ENCODE data around the gene STRIT1. TPM values are rescaled to one million over a fixed set of nuclear protein-coding genes. Genes with fewer than 3 reads are reported as not detected.

Gene STRIT1
- polyA plus RNA-seq (ENCODE audit: insufficient read length in 3 of 3): 1 to 10 TPM; 1.9 TPM

GRCh38 chr3:155293516-155293915 is at the start of gene STRIT1:
Gene STRIT1 (minus strand): TSS chr3:155293683.
- no peak for DNase-seq (ENCODE audit: low read depth in 3 of 3, low spot score in 2 of 3)

GRCh38 chr3:155342344-155342743 is 48.9 kb upstream of the STRIT1 start:
- no peak for DNase-seq (ENCODE audit: low read depth in 3 of 3, low spot score in 2 of 3)

DNA sequence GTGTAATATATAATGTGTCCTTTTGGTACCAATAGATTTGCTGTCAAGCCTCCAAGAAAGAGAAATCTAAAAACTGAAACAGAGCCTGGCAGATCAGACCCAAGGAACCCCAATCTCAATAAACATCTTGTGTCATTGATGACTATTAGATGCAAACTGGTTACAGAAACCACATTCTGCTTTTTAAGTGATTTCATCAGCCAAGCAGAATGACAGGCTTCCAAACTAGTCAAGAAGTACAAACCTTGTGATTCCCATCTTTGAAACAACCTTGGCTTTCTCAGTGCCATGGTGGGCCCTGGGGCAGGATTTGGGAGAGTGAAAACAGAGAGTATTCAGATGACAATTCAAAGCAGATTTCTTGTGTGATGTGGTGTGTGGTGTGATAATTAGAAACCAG is 45.6 kb upstream of the STRIT1 start:
- no peak for DNase-seq (ENCODE audit: low read depth in 3 of 3, low spot score in 2 of 3)

- no peak for DNase-seq (ENCODE audit: low read depth in 3 of 3, low spot score in 2 of 3)
Measured at GRCh38 chr3:155335724-155336354, 42.4 kb upstream of the STRIT1 start.

GRCh38 chr3:155334914-155335723 is 41.6 kb upstream of the STRIT1 start:
- DNase-seq (ENCODE audit: low read depth in 3 of 3, low spot score in 2 of 3): no peak

GRCh38 chr3:155334215-155334913 is 40.9 kb upstream of the STRIT1 start:
- no peak for DNase-seq (ENCODE audit: low read depth in 3 of 3, low spot score in 2 of 3)

GRCh38 chr3:155332716-155333115 is 39.2 kb upstream of the STRIT1 start:
- DNase-seq (ENCODE audit: low read depth in 3 of 3, low spot score in 2 of 3): no peak

- no peak for DNase-seq (ENCODE audit: low read depth in 3 of 3, low spot score in 2 of 3)
Measured at GRCh38 chr3:155331078-155331477, 37.6 kb upstream of the STRIT1 start.

- DNase-seq (ENCODE audit: low read depth in 3 of 3, low spot score in 2 of 3): no peak
Measured at GRCh38 chr3:155330370-155330769, 36.9 kb upstream of the STRIT1 start.

DNA sequence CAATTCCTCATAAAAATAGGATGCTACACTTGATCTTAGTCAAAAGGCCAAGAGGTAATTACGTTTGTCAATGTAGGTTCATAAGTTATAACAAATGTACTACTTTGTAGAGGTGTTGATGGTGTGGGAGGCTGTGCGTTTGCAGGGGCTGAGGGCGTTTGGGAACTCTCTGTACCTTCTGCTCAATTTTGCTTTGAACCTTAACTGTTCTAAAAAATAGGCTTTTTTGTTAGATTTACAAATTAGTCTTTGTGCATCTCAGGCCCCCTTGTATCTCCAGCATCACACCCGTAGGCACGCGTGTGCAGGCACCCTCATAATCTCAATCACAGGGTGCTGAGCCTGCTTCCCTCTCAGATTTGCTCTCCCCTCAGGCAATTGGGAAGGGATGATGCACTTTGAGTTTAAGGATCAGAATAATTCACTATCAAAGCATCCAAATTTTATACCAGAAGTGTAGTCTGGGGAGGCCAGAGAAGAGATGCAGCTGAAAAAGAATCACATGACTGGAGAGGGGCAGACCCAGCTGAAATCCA is 36.1 kb upstream of the STRIT1 start:
- no peak for DNase-seq (ENCODE audit: low read depth in 3 of 3, low spot score in 2 of 3)

- DNase-seq (ENCODE audit: low read depth in 3 of 3, low spot score in 2 of 3): no peak
Measured at GRCh38 chr3:155327871-155328270, 34.4 kb upstream of the STRIT1 start.

DNA sequence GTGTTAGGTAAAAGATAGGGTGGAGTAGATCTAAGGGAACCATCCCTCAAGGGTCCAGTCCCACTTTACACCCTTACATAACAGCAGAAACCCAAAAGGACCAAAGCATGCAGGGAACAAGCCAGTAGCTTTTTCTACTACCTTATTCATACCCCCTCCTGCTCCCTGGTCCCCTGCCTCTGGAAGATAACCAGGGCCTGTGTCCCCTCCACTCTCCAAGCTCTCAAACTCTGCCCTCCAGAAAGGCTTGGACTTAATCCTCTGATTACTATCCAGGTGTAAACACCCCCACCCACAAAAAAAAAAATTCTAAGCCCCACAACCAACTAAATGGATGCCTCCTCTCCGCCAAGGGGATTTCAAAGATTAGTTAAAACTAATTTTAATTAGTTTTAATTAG is 33.9 kb upstream of the STRIT1 start:
- no peak for DNase-seq (ENCODE audit: low read depth in 3 of 3, low spot score in 2 of 3)

GRCh38 chr3:155326901-155327300 is 33.4 kb upstream of the STRIT1 start:
- no peak for DNase-seq (ENCODE audit: low read depth in 3 of 3, low spot score in 2 of 3)

- DNase-seq (ENCODE audit: low read depth in 3 of 3, low spot score in 2 of 3): no peak
Measured at GRCh38 chr3:155326244-155326643, 32.8 kb upstream of the STRIT1 start.

DNA sequence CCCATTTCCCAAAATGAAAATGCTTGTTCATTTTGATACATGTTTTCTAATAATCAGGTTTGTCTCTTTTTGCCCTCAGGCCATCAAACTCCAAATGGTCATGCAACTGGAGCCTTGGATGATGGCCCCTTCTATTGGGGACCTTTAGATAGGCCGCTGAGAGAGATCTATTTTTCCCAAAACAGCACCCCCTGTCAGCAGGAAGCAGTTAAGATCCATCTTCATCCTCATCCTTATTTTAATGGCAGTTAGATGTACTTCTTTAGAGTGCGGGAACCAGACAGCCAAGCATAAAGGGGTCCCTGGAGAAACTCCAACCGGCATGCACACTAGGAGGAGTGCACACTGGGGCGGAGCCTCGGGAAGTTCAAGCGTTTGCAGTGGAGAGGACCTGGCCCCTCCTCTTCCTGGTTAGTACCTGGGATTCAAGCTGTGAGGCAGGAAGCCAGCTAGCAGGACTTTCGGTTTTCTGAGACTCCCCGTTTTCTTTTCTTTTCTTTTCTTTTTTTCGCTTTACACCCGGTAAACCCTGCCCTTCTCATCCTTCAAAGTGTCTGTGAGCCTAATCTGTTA is 31.9 kb upstream of the STRIT1 start:
- DNase-seq (ENCODE audit: low read depth in 3 of 3, low spot score in 2 of 3): no peak

GRCh38 chr3:155323063-155323666 is 29.7 kb upstream of the STRIT1 start:
- DNase-seq (ENCODE audit: low read depth in 3 of 3, low spot score in 2 of 3): peak; percentile 31 to 55 (median 54)

DNA sequence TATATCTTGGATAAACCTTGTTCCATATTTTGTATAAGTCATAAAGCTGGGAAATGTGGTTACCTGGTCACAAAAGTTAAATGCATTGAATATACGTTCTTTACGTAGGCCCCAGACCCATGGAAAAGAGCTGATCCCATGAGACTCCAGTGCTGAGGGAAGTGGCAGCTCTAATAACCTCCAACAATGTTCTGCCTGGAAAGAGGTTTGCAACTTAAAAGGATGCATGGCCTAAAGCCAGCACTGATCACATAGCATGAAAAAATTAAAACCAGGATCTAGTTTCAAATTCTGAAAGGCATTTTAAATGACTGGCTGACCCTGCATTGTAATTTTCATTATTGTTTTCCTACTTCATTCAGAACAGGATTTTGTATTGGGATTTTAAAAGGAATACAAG is 27.9 kb upstream of the STRIT1 start:
- DNase-seq (ENCODE audit: low read depth in 3 of 3, low spot score in 2 of 3): no peak

- no peak for DNase-seq (ENCODE audit: low read depth in 3 of 3, low spot score in 2 of 3)
Measured at GRCh38 chr3:155320934-155321333, 27.5 kb upstream of the STRIT1 start.

DNA sequence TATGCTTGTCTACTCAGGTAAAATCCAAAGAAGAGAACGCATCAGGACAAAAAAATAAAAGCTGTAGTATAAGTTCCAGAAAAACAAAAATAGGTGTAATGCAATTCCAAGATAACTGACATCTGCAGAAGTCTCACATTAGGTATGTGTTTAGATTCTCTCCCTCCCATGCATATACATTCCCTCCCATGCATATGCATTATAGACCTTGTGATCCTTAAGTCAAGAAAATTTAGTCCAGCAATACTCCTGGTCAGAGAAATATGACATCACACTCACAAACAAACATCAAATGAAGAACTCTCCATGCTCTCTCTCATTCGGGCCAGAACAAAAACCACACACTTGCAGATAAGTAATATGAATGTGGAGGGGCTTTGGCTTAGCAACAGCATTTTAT is 25.3 kb upstream of the STRIT1 start:
- DNase-seq (ENCODE audit: low read depth in 3 of 3, low spot score in 2 of 3): no peak

GRCh38 chr3:155317211-155317610 is 23.7 kb upstream of the STRIT1 start:
- no peak for DNase-seq (ENCODE audit: low read depth in 3 of 3, low spot score in 2 of 3)

- DNase-seq (ENCODE audit: low read depth in 3 of 3, low spot score in 2 of 3): no peak
Measured at GRCh38 chr3:155316426-155316825, 22.9 kb upstream of the STRIT1 start.

Data from right renal cortex interstitium (tissue), 3 donors.